GM18498 (cell line): ENCODE data around the gene HAUS3.
A peak's percentile ranks its signal among the peaks of the same experiment; 100 is the strongest.

Experiments
- ATAC-seq: cut with Tn5 transposase; IDR thresholded peaks from one replicate; pipeline ENCODE4 v1.9.1; 2021; ENCODE audit warnings: mild to moderate bottlenecking, moderate library complexity; ENCODE audit not compliant: unreplicated experiment

HAUS3 gene

GRCh38 chr4:2264481-2265041 lies 22.6 kb upstream of the HAUS3 start:
- no peak for ATAC-seq

GRCh38 chr4:2263926-2264321 lies 22.0 kb upstream of the HAUS3 start:
- no peak for ATAC-seq

GRCh38 chr4:2262944-2263250 lies 21.0 kb upstream of the HAUS3 start:
- ATAC-seq, result no peak

GRCh38 chr4:2262145-2262943 lies 20.4 kb upstream of the HAUS3 start:
- peak; percentile 89 for ATAC-seq

GRCh38 chr4:2261853-2262144 lies 19.9 kb upstream of the HAUS3 start, which contains the start of gene MXD4:
Gene MXD4, minus strand, starts transcription at chr4:2262109. Its CDS starts 129 bp downstream, at chr4:2261980.
- peak; percentile 6 for ATAC-seq

- ATAC-seq, result peak; percentile 29
Observed at GRCh38 chr4:2261110-2261852, 19.4 kb upstream of the HAUS3 start.

- no peak for ATAC-seq
Observed at GRCh38 chr4:2260344-2261109, 18.6 kb upstream of the HAUS3 start.

GRCh38 chr4:2259541-2260343 lies 17.8 kb upstream of the HAUS3 start:
- ATAC-seq, result no peak

GRCh38 chr4:2259036-2259540 lies 17.2 kb upstream of the HAUS3 start:
- ATAC-seq, result no peak

- ATAC-seq, result no peak
Observed at GRCh38 chr4:2258091-2259035, 16.4 kb upstream of the HAUS3 start.

- ATAC-seq, result no peak
Observed at GRCh38 chr4:2257361-2258081, 15.6 kb upstream of the HAUS3 start.

GRCh38 chr4:2256781-2257191 lies 14.9 kb upstream of the HAUS3 start:
- no peak for ATAC-seq

GRCh38 chr4:2256156-2256731 lies 14.3 kb upstream of the HAUS3 start:
- no peak for ATAC-seq

- ATAC-seq, result no peak
Observed at GRCh38 chr4:2255501-2256155, 13.7 kb upstream of the HAUS3 start.

GRCh38 chr4:2254665-2255500 lies 13.0 kb upstream of the HAUS3 start:
- no peak for ATAC-seq

- ATAC-seq, result no peak
Observed at GRCh38 chr4:2253160-2254084, 11.5 kb upstream of the HAUS3 start.
